ENCODE results near the gene GALNT10. TPM values are rescaled to one million over a fixed set of nuclear protein-coding genes. Genes with fewer than 3 reads are reported as not detected.
A peak's percentile ranks its signal among the peaks of the same experiment; 100 is the strongest.

Gene GALNT10
- total and polyA plus RNA-seq, 2 of the 8 experiments (the other 6 are each of a cell fraction or from before 2014, with no cell fraction given), result 4.6 to 15.5 TPM

DNA sequence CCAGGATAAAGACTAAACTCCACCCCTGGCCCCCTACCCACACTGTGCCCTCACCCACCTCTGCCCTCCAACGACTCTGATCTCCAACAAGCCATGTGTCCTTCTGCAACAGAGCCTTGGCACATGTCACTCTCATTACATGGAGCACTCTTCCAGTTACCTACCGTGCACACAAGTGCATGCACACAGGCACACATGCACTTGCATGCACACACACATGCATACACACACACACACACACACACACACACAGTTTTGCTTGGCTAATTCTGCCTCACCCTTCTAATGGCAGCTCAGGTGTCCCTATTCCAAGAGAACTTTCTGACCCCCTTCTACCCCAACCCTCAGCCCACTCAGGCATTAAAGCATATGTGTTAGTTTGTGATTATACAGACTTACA lies 19.6 kb downstream of the GALNT10 start:
- no peaks in the 10 kb centered on the region for H3K9me3 ChIP-seq (ENCODE audit: insufficient read depth in 2 of 2, low read depth in 1 of 2, low read length in 1 of 2)
- 0 out of 7 replicates have a peak, but pooled peaks cover 0 to 5% (median 0%) of the 10 kb centered on the region in 4 experiments for H3K27me3 ChIP-seq (replicated peaks in 1 of 4; ENCODE audit: control insufficient read depth in 3 of 4, extremely low read depth in 1 of 4, insufficient read depth in 3 of 4, low read length in 3 of 4)
- no peak overlapping the region for H3K9ac ChIP-seq (replicated peaks in 1 of 4; ENCODE audit: extremely low read depth in 1 of 4, low read depth in 3 of 4, low read length in 3 of 4)
- no peak overlapping the region for H3K27ac ChIP-seq (ENCODE audit: low read depth, low read length)
- no peak overlapping the region for H2BK15ac ChIP-seq (ENCODE audit: low read length)
- no peak for TF ChIP-seq CBX8 (IDR thresholded peaks at IDR 0.05; ENCODE audit: borderline replicate concordance, low read depth, low read length)
- no peak overlapping the region for H4K8ac ChIP-seq (ENCODE audit: extremely low read depth, insufficient read depth, low read length)
- no peak overlapping the region for H3K56ac ChIP-seq (replicated peaks; ENCODE audit: insufficient read length, low read depth, low read length)
- no peak overlapping the region for H3K18ac ChIP-seq (ENCODE audit: extremely low read depth, low read length)
- H3K4ac ChIP-seq (replicated peaks; ENCODE audit: insufficient read length, low read depth, low read length), result no peak overlapping the region
- no peaks in the 10 kb centered on the region for H3K79me1 ChIP-seq (ENCODE audit: low read depth, low read length)
- no peak overlapping the region for H4K91ac ChIP-seq (replicated peaks; ENCODE audit: insufficient read length, low read length)
- 0 out of 2 replicates have a peak overlapping the region, but pooled peaks have one; percentile 62 for H2BK12ac ChIP-seq (ENCODE audit: low read depth, low read length)
- ChIA-PET CTCF (ENCODE audit: partially characterized antibody) (interaction anchor here (0.6 kb wide), 1 partner anchor 258 kb away, joined by 3 read pairs; no protein-coding TSS in a partner anchor), POLR2A (ENCODE audit: partially characterized antibody) (no interaction called here)
- H3K14ac ChIP-seq (ENCODE audit: insufficient read length), result no peak overlapping the region
- peaks cover 2% of the 10 kb centered on the region in 2 experiments for H4K20me1 ChIP-seq (replicated peaks in 1 of 2; ENCODE audit: control insufficient read depth in 1 of 2, insufficient read depth in 2 of 2, low read length in 2 of 2)
- no peaks in the 10 kb centered on the region for H3K36me3 ChIP-seq (ENCODE audit: control insufficient read depth in 2 of 4, insufficient read depth in 4 of 4, low read length in 3 of 4)
- DNase-seq (ENCODE audit: low read depth in 1 of 2, low spot score in 2 of 2), result no peak
- 0 out of 4 replicates have a peak overlapping the region, but pooled peaks of 1 of the 2 experiments have one; percentile 10 for H3K4me2 ChIP-seq (ENCODE audit: insufficient read depth in 1 of 2, low read depth in 2 of 2, low read length in 2 of 2)
- no peak for FAIRE-seq
- no peak overlapping the region for H2BK120ac ChIP-seq (replicated peaks; ENCODE audit: low read depth, low read length)
- peak overlapping the region; percentile 32; the same call in 1 of the 2 replicates for H2AK5ac ChIP-seq (ENCODE audit: low read depth, low read length)
- no peak overlapping the region for H2BK20ac ChIP-seq (ENCODE audit: low read length)
- 63% methylated on average over 2 of the region's 2 CpGs; no CpG with 5 or more reads in 1 of the 2 experiments for WGBS, 2 experiments (ENCODE audit: extremely low coverage in 1 of 2, insufficient coverage in 1 of 2, insufficient read length in 1 of 2, insufficient replicate concordance in 2 of 2, low coverage in 1 of 2, low lambda C conversion rate in 2 of 2, missing lambda C conversion rate in 1 of 2)
- 0 out of 2 replicates have a peak overlapping the region, but pooled peaks have one; percentile 20 for H2BK5ac ChIP-seq (ENCODE audit: low read depth, low read length)
- no peak overlapping the region for H2AFZ ChIP-seq (ENCODE audit: low read length)
- no peaks in the 10 kb centered on the region for H3K23me2 ChIP-seq (ENCODE audit: low read depth, low read length)
- peaks cover 0 to 8% (median 3%) of the 10 kb centered on the region in 4 experiments; a peak in 4 of 7 replicates for H3K4me1 ChIP-seq (replicated peaks in 1 of 4; ENCODE audit: control insufficient read depth in 3 of 4, insufficient read depth in 4 of 4, low read length in 3 of 4)
- no peak overlapping the region for H3K4me3 ChIP-seq (ENCODE audit: extremely low read depth in 1 of 4, insufficient read depth in 2 of 4, low read depth in 3 of 4, low read length in 4 of 4)
- no peak overlapping the region for H3K23ac ChIP-seq (ENCODE audit: insufficient read length)
- H3K79me2 ChIP-seq (ENCODE audit: control insufficient read depth in 1 of 2, insufficient read depth in 2 of 2, low read length in 2 of 2), result no peaks in the 10 kb centered on the region
- no peak overlapping the region for H4K5ac ChIP-seq (ENCODE audit: insufficient read length, low read depth, low read length)
